Activated naive CD8-positive, alpha-beta T cell treated with anti-CD3 and anti-CD28 coated beads, Interleukin-2, amount 10 ng/mL, durations not matched to agents 7 days and 5 days (primary cell): Measurements from ENCODE around the gene TPK1. TPM values are rescaled to one million over a fixed set of nuclear protein-coding genes. Genes with fewer than 3 reads are reported as not detected.
"Not testable (repeated sequence)": the region's sequence is repeated elsewhere in the genome, so short reads cannot be mapped to it uniquely, and the experiment has no call there.

ENCODE experiments used
- ATAC-seq: fragments of 150-1000 bp; cut with Tn5 transposase; one replicate; pipeline ENCODE4 v1.10.0; 2021; ENCODE audit warnings: low read depth, moderate library complexity
- POLR2A ChIA-PET: fragments of 350-600 bp; sonication (Branson Sonifier 250); formaldehyde crosslinking; loops from one replicate; lab custom pipeline; 2021; ENCODE audit warnings: antibody characterized with exemption; lab: Charles Lee
- DNase-seq: peaks from one replicate; pipeline ENCODE4 v3.0.0; 2021
- H3K27ac Mint-ChIP-seq: one replicate; pipeline ENCODE4 v1.8.0; 2022; ENCODE audit warnings: mild to moderate bottlenecking, mixed read lengths
- H3K27me3 Mint-ChIP-seq: one replicate; pipeline ENCODE4 v1.8.0; 2022; ENCODE audit warnings: mild to moderate bottlenecking, moderate library complexity, mixed read lengths
- H3K36me3 Mint-ChIP-seq: one replicate; pipeline ENCODE4 v1.8.0; 2021; ENCODE audit warnings: mild to moderate bottlenecking, mixed read lengths
- H3K4me1 Mint-ChIP-seq: one replicate; pipeline ENCODE4 v1.8.0; 2021; ENCODE audit warnings: mixed read lengths
- H3K4me3 Mint-ChIP-seq: one replicate; pipeline ENCODE4 v1.8.0; 2022; ENCODE audit warnings: mild to moderate bottlenecking, moderate library complexity, mixed read lengths
- H3K9me3 Mint-ChIP-seq: one replicate; pipeline ENCODE4 v1.8.0; 2021; ENCODE audit warnings: mixed read lengths
- total RNA-seq, 2 experiments: library from RNA; stranded (reverse); gene quantifications; one replicate each; pipeline ENCODE4 v1.2.3, GENCODE V29; 2021

TPK1 gene
- total RNA-seq, 2 experiments from 2014 or later: 17.7 to 21.0 TPM

DNA sequence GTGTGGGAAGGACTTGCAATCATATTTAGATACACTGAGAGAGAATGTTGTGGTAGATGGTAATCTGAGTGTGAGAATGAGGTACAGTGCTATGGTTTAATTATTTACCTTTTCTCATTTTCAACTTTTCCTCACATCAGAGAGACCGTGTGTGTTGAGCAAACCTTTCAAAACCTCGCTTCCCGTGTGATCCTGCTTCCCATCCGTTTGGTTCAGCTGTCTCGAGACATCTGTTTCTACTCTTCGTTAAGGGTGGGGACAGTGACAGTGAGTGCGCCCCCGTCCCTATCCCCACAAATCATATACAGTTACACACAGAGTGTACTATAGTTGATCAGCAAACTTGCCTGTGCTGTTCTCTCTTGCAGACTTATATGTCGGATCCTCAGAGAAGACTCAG is 399.4 kb downstream of the TPK1 start:
- Mint-ChIP-seq H3K9me3 (no peaks in the 10 kb centered on the region), H3K36me3 (no peaks in the 10 kb centered on the region), H3K4me3 (no peak overlapping the region), H3K4me1 (no peaks in the 10 kb centered on the region), H3K27ac (no peak overlapping the region), H3K27me3 (peaks cover 6% of the 10 kb centered on the region)
- POLR2A ChIA-PET: no interaction called here
- DNase-seq (no peak), ATAC-seq (no peak)

DNA sequence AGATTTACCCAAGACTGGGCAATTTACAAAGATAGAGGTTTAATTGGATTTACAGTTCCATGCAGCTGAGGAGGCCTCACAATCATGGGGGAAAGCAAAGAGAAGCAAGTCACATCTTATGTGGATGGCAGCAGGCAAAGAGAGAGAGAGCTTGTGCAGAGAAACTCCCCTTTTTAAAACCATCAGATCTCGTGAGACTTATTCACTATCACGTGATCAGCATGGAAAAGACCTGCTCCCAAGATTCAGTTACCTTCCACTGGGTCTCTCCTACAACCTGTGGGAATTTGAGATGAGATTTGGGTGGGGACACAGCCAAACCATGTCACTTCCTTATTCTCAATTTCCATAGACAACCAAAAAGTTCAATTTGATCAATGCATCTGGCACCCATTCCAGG is 407.4 kb downstream of the TPK1 start:
- H3K4me1 Mint-ChIP-seq: no peaks in the 10 kb centered on the region
- peaks cover 4% of the 10 kb centered on the region for H3K27me3 Mint-ChIP-seq
- DNase-seq: no peak
- POLR2A ChIA-PET: no interaction called here
- no peak overlapping the region for H3K4me3 Mint-ChIP-seq
- ATAC-seq: no peak
- no peaks in the 10 kb centered on the region for H3K36me3 Mint-ChIP-seq
- peaks cover 16% of the 10 kb centered on the region for H3K9me3 Mint-ChIP-seq
- no peak overlapping the region for H3K27ac Mint-ChIP-seq

DNA sequence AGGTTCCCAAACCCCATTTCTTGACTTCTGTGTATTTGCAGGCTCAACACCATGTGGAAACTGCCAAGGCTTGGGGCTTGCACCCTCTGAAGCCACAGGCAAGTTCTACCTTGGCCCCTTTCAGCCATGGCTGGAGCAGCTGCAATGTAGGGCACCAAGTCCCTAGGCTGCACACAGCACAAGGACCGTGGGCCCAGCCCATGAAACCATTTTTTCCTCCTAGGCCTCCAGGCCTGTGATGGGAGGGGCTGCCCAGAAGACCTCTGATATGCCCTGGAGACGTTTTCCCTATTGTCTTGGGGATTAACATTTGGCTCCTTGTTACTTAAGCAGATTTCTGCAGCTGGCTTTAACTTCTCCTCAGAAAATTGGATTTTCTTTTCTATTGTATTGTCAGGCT is 408.3 kb downstream of the TPK1 start:
- DNase-seq, H3K27ac Mint-ChIP-seq, H3K4me1 Mint-ChIP-seq, H3K36me3 Mint-ChIP-seq, POLR2A ChIA-PET, H3K4me3 Mint-ChIP-seq, H3K27me3 Mint-ChIP-seq, ATAC-seq: not testable (repeated sequence)
- peaks cover 16% of the 10 kb centered on the region for H3K9me3 Mint-ChIP-seq

DNA sequence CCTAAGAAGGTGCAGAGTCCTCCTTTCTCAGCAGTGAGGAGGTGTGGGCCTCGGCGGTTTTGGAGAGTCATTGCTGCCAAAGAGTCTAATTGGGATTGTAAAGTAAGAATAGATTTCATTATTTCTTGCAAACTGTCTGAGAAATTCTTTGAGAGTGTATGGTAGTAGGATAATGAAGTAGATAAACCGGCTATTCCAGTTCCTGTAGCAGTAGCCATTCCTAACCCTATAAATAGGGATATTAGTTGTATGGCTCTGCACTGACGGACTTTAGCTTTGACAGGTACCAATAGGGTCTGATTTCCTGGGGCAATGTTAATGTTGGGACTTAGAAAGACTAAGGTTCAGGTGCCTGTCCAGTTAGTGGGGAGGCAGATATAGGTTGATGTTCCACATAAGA is 416.9 kb downstream of the TPK1 start:
- ATAC-seq, H3K36me3 Mint-ChIP-seq, H3K4me3 Mint-ChIP-seq, POLR2A ChIA-PET, H3K9me3 Mint-ChIP-seq, H3K27ac Mint-ChIP-seq, H3K4me1 Mint-ChIP-seq, H3K27me3 Mint-ChIP-seq, DNase-seq: not testable (repeated sequence)

DNA sequence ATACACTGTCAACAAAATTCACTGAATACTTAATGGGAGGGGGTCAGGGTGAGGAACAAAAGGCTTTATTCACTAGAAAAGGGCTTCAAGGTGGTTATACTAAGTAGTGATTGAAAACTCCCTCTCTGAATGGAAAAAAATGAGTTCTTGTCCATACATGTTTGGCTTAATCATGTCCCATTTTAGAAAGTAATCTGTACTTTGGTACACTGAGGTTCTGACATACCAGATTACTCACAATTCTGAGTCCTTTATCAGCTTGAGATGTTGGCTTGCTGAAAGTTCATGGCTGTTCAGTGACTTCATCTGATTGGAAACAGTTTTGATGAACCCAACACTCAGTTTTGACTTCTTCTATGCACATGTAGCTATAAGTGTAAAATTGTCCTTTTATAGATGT is 419.5 kb downstream of the TPK1 start:
- H3K36me3 Mint-ChIP-seq: no peaks in the 10 kb centered on the region
- POLR2A ChIA-PET: no interaction called here
- peaks cover 16% of the 10 kb centered on the region for H3K27me3 Mint-ChIP-seq
- H3K4me3 Mint-ChIP-seq: no peak overlapping the region
- ATAC-seq: no peak
- peaks cover 2% of the 10 kb centered on the region for H3K9me3 Mint-ChIP-seq
- no peaks in the 10 kb centered on the region for H3K4me1 Mint-ChIP-seq
- DNase-seq: no peak
- H3K27ac Mint-ChIP-seq: no peak overlapping the region

DNA sequence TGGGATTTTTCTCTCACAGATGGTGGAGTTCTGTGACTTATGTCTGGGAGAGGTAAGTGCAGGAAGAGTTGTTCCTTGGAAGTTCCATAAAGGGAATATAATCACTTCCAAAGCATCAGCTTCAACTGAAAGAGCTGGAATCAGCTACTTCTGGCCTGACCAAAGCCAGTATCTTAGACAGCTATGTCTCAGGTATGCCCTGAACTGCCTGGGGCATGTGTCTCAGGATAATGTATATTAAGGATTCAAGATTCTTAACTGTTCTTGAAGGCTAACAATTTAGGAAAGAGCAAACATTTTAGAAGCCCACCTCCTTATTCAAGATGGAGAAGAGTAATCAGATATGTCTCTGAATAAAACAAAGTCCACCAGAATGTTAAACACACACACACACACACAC is 420.0 kb downstream of the TPK1 start:
- ATAC-seq: no peak
- DNase-seq: no peak
- POLR2A ChIA-PET: no interaction called here
- peaks cover 2% of the 10 kb centered on the region for H3K9me3 Mint-ChIP-seq
- no peaks in the 10 kb centered on the region for H3K4me1 Mint-ChIP-seq
- H3K36me3 Mint-ChIP-seq: no peaks in the 10 kb centered on the region
- peaks cover 16% of the 10 kb centered on the region for H3K27me3 Mint-ChIP-seq
- no peak overlapping the region for H3K27ac Mint-ChIP-seq
- no peak overlapping the region for H3K4me3 Mint-ChIP-seq

DNA sequence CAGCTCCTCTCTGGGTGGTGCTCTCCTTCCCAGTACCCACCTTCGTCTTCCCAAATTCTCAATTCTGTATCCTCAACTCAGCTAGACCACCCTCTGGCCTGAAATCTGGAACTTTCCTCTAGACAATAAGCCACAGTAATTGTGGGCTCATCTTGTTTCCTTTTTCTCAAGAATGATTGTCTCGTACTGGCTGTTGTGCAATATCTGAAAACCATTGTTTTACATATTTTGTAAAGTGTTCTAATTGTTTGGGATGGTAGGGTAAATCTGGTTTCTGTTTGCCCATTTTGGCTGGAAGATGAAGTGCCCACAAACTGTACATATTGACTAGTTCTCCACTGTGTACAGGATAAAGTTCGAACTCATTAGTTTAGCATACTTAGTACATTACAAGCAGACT is 421.0 kb downstream of the TPK1 start:
- Mint-ChIP-seq H3K4me3 (no peak overlapping the region), H3K27me3 (peaks cover 19% of the 10 kb centered on the region), H3K4me1 (no peaks in the 10 kb centered on the region), H3K9me3 (peaks cover under 1% of the 10 kb centered on the region), H3K27ac (no peak overlapping the region), H3K36me3 (no peaks in the 10 kb centered on the region)
- no peak for DNase-seq
- POLR2A ChIA-PET: no interaction called here
- no peak for ATAC-seq

DNA sequence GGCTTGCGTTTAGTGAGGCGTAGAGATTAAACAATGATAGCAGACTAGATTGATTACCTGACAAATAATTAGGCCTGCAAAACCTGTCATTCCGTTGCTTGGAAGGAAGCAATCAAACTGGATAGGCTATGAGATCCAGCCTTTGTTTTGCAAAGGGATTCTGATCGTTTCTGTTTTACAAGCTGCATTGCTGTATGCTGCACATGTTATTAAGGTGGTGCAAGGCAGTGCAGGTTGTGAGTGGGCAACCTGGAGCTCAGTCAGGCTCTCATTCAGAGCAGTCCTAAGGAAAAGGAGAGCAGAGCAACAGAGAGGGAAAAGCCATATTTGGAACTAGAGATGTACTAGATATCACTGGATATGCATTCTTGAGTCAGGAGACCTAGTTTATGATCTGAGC is 425.4 kb downstream of the TPK1 start:
- Mint-ChIP-seq H3K36me3 (no peaks in the 10 kb centered on the region), H3K27ac (no peak overlapping the region), H3K4me3 (no peak overlapping the region), H3K27me3 (peaks cover 18% of the 10 kb centered on the region), H3K4me1 (no peaks in the 10 kb centered on the region), H3K9me3 (no peaks in the 10 kb centered on the region)
- POLR2A ChIA-PET: no interaction called here
- DNase-seq (no peak), ATAC-seq (no peak)

DNA sequence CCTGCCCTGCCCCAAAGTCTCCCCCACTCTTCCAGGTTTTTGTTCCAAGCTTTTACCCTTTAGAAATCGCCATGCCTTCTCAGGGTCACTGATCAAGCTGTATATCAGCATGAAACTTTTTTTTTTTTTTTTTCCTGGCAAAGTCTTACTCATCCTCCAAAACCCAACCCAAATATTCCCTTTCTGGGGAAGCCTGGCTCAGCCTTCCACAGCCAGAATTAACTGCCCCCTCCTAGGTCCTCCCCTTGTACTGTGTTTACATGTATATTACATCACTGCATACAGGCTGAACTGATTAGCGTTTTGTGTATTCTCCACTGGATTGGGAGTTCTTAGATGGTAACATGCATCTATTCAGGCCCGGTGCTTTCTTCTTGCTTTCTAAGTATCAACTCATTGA is 427.7 kb downstream of the TPK1 start:
- no peak for DNase-seq
- no peak overlapping the region for H3K4me3 Mint-ChIP-seq
- H3K27ac Mint-ChIP-seq: no peak overlapping the region
- POLR2A ChIA-PET: no interaction called here
- peaks cover 9% of the 10 kb centered on the region for H3K27me3 Mint-ChIP-seq
- H3K9me3 Mint-ChIP-seq: no peaks in the 10 kb centered on the region
- ATAC-seq: no peak
- H3K4me1 Mint-ChIP-seq: no peaks in the 10 kb centered on the region
- no peaks in the 10 kb centered on the region for H3K36me3 Mint-ChIP-seq

DNA sequence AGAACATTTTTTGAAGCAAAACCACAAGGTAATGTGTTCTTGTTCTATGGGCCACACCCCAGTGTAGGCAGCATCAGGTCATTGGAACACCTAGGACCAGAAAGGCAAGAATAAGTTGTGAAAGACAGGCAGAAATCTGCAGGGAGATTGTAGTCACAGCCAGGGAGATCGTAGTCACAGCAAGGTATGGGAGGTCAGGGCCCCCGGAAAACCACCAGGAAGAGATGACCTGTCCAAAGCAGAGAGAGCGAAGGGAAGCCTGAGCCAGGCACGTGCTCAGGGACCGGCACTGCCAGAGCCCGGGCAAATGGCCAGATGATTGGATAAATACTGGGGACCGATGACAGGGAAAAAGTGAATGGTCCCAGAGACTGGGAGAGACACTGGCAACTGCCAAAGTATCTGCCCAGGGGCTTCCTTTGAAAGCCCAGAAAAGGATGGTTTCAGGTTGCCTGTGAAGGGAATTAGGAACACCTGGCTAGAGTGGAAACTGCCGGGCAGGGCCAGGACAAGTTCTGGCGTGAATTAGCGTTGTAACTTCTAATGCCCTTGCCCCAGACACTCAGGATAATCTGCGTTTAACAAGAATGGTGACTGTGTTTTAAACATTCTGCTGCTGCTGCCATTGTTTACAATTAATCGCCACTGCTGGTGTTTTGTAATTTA is 428.5 kb downstream of the TPK1 start:
- POLR2A ChIA-PET: no interaction called here
- ATAC-seq (no peak), DNase-seq (no peak)
- Mint-ChIP-seq H3K9me3 (no peaks in the 10 kb centered on the region), H3K4me1 (no peaks in the 10 kb centered on the region), H3K27ac (no peak overlapping the region), H3K4me3 (no peak overlapping the region), H3K36me3 (no peaks in the 10 kb centered on the region), H3K27me3 (peaks cover 7% of the 10 kb centered on the region)

DNA sequence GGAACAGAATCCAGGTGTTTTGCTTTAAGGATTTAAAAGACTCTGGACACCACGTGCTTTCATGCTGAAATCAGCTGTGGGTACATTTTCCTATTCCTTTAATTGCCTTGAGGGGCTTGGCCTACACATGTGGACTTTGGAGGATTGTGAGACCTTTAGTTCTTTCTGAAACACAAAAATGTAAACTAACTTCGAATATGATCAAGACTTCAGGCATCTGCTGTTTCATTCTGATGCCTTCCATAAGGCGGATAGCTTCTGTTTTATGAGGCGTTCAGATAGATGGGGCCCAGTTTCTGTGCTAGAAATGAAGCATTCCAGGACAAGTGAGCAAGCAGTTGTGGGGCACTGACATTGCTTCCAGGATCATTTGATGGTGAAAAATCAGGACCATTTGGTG is 430.9 kb downstream of the TPK1 start:
- Mint-ChIP-seq H3K9me3 (no peaks in the 10 kb centered on the region), H3K36me3 (no peaks in the 10 kb centered on the region), H3K27ac (no peak overlapping the region), H3K4me1 (no peaks in the 10 kb centered on the region), H3K4me3 (no peak overlapping the region), H3K27me3 (peaks cover 2% of the 10 kb centered on the region)
- DNase-seq (no peak), ATAC-seq (no peak)
- POLR2A ChIA-PET: no interaction called here

DNA sequence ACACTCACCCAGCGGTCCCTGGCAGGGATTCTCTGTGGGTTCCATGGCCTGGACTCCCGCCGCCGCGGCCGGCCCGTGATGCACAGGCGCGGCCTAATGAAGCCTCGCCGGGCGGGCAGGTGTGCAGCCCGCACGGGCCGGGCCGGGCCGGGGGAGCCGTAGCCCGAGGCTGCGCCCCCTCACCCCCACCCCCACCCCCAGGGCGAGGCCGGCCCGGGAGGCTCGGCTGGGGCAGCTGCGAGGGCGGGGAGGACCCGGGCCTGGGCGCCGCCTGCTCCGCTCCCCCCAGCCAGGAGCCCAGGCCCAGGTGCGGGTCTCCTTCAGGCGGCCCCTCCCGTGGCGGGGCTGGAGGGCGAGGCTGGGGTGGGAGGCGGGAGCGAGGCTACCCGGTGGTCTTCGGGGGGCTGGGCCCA is 432.2 kb downstream of the TPK1 start, which contains the start of gene NOBOX:
NOBOX (minus strand) TSS at position 45 of the 413 bp plus-strand sequence.
- no peak within 1 kb of the TSS for H3K4me3 Mint-ChIP-seq
- no peaks in the 10 kb centered on the region for H3K27me3 Mint-ChIP-seq
- DNase-seq: no peak
- no peak within 1 kb of the TSS for H3K27ac Mint-ChIP-seq
- no peaks in the 10 kb centered on the region for H3K36me3 Mint-ChIP-seq
- no peaks in the 10 kb centered on the region for H3K9me3 Mint-ChIP-seq
- ATAC-seq: no peak
- no peaks in the 10 kb centered on the region for H3K4me1 Mint-ChIP-seq
- POLR2A ChIA-PET: no interaction called here

DNA sequence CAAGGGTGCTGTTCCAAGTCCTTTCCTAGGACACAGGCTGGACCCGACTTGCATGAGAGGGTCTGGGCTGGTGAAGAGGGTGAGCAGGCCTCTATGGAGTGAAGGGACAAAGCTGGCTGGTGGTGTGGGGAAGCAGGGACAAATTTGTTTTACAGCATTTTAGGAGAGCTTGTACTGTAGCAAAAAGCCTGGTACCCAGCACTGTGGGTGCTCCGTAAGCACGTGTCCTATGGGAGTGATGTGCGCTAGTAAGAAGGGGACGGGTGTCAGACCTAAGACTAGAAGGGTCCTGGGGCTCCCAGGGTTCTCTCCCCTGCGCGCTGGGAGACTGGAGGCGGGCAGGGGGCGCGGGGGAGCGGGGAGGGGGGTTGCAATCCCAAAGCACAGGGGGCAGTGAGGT is 432.8 kb downstream of the TPK1 start:
- H3K9me3 Mint-ChIP-seq: no peaks in the 10 kb centered on the region
- H3K27me3 Mint-ChIP-seq: no peaks in the 10 kb centered on the region
- H3K36me3 Mint-ChIP-seq: no peaks in the 10 kb centered on the region
- no peaks in the 10 kb centered on the region for H3K4me1 Mint-ChIP-seq
- no peak for ATAC-seq
- POLR2A ChIA-PET: no interaction called here
- no peak overlapping the region for H3K4me3 Mint-ChIP-seq
- no peak for DNase-seq
- H3K27ac Mint-ChIP-seq: no peak overlapping the region
